Measurements from ENCODE around the gene APPBP2. TPM values are rescaled to one million over a fixed set of nuclear protein-coding genes. Genes with fewer than 3 reads are reported as not detected.

APPBP2 gene
- total RNA-seq, 1 experiment from 2014 or later = 32.5 TPM

DNA sequence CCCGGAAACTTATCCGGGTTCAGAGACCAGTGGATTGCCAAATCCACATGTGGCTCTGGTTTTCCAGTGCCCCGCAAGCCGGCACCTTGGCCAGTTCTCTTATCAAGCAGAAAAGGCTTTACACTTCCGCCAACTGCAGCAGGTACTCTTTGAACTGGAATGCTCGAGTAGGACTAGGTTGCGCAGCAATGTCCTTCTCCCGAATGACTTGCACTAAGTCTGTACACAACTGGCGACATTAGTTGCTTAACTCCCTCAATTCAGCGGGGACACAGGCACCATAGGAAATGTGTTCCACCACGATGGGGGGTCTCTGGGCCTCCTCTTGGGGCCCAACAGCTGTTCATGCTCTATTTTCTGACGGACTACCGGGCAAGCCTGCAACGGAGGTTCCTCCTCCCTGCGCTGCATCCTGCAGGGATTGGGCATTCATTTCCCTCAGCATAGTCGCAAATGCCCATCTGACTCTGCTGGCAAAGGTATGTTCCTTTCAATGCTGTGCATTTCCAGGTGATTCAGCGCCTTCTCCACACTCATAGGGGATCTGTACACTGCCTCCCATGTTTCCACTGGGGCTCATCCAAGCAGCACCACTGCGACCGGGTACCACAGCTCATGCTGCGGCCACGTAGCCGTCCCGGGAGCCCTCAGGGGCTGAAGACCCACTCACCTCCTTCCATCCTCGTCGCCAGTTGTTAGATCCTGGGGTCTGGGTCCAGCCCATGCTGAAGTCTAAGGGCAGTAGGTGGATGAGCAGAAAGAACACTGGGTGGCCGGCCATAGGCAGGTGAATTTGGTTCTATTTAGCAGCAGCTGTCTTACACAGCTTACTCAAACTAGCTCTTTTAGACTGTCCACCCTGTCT, 34.2 kb upstream of the APPBP2 start:
- ChIA-PET CTCF (no interaction called here), POLR2A (ENCODE audit: unreplicated experiment) (interaction anchor here (0.6 to 0.7 kb wide), 2 partner anchors 42 to 569 kb away, joined by 4 to 5 read pairs; no protein-coding TSS in a partner anchor)
- Histone ChIP-seq H3K27me3 (ENCODE audit: insufficient read depth, low read depth) (no peaks in the 10 kb centered on the region), H4K20me1 (ENCODE audit: insufficient read depth) (no peaks in the 10 kb centered on the region), H3K9me2 (ENCODE audit: insufficient read depth) (no peaks in the 10 kb centered on the region), H3K36me3 (ENCODE audit: low read depth) (no peaks in the 10 kb centered on the region), H3K9me3 (ENCODE audit: insufficient read depth, low read depth) (no peaks in the 10 kb centered on the region), H3K79me2 (ENCODE audit: low read depth) (no peaks in the 10 kb centered on the region), H3K27ac (no peak overlapping the region), H2AFZ (no peak overlapping the region), H3K4me1 (replicated peaks; ENCODE audit: insufficient read depth) (no peaks in the 10 kb centered on the region; the same call in 1 of the 2 replicates), H3K4me2 (no peak overlapping the region), H3F3A (ENCODE audit: insufficient read depth, low read depth) (0 out of 2 replicates have a peak, but pooled peaks cover under 1% of the 10 kb centered on the region), H3K4me3 (no peak overlapping the region)
- intact Hi-C loops (cut with micrococcal nuclease; ENCODE audit: unreplicated experiment) = no loop called here
- no peak for DNase-seq
- no TSS peak for BruUV-seq (replicated peaks)
- no peak for TF ChIP-seq EZH2 (IDR thresholded peaks at IDR 0.05; ENCODE audit: low read depth)
- TF ChIP-seq, protein P1, sequence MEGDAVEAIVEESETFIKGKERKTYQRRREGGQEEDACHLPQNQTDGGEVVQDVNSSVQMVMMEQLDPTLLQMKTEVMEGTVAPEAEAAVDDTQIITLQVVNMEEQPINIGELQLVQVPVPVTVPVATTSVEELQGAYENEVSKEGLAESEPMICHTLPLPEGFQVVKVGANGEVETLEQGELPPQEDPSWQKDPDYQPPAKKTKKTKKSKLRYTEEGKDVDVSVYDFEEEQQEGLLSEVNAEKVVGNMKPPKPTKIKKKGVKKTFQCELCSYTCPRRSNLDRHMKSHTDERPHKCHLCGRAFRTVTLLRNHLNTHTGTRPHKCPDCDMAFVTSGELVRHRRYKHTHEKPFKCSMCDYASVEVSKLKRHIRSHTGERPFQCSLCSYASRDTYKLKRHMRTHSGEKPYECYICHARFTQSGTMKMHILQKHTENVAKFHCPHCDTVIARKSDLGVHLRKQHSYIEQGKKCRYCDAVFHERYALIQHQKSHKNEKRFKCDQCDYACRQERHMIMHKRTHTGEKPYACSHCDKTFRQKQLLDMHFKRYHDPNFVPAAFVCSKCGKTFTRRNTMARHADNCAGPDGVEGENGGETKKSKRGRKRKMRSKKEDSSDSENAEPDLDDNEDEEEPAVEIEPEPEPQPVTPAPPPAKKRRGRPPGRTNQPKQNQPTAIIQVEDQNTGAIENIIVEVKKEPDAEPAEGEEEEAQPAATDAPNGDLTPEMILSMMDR (conservative IDR thresholded peaks at IDR 0.05) = no peak

DNA sequence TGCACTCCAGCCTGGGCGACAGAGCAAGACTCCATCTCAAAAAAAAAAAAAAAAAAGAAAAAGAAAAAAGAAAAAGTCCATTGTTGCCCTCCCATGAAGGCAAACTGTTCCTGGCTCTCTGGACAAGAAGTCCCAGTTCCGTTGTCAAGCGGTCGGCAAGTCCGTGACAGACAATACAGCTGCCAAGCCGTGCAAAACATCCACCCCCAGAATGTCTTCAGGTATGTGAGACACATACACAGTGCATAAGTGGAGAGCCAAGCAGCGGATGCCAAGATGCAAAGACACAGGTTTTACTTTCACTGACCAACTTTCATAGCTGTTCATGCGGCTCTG, 33.6 kb upstream of the APPBP2 start:
- no peak overlapping the region for H2AFZ ChIP-seq

DNA sequence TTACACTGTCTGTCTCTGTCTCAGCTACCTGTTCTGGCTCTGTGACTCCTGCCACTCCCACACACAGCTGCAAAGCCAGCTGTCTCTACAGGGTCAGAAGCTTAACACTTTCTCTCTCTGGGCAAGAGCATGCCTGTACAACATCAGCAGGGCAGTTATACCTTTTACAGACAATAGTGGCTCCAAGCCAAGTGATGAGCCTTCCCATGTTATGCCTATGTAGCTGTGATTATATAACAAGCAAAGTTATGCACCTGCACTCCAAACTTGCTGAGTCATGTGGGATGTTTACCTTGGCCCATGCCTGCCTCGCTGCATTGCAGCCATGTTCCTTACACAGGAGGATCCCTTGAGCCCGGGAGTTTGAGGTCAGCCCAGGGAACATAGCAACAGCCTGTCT, 31.8 kb upstream of the APPBP2 start:
- ChIA-PET POLR2A (ENCODE audit: unreplicated experiment) (interaction anchor here (0.6 kb wide), 1 partner anchor 58 kb away, joined by 3 read pairs; no protein-coding TSS in a partner anchor), CTCF (no interaction called here)
- TF ChIP-seq, protein P1 (conservative IDR thresholded peaks at IDR 0.05) = no peak
- TF ChIP-seq EZH2 (IDR thresholded peaks at IDR 0.05; ENCODE audit: low read depth) = no peak
- Histone ChIP-seq H3K4me3 (no peak overlapping the region), H3F3A (ENCODE audit: insufficient read depth, low read depth) (0 out of 2 replicates have a peak, but pooled peaks cover 12% of the 10 kb centered on the region), H3K36me3 (ENCODE audit: low read depth) (no peaks in the 10 kb centered on the region), H3K4me1 (replicated peaks; ENCODE audit: insufficient read depth) (no peaks in the 10 kb centered on the region), H3K79me2 (ENCODE audit: low read depth) (no peaks in the 10 kb centered on the region), H3K9me3 (ENCODE audit: insufficient read depth, low read depth) (no peaks in the 10 kb centered on the region), H2AFZ (no peak overlapping the region), H3K9me2 (ENCODE audit: insufficient read depth) (no peaks in the 10 kb centered on the region), H3K4me2 (no peak overlapping the region), H3K27ac (no peak overlapping the region), H4K20me1 (ENCODE audit: insufficient read depth) (no peaks in the 10 kb centered on the region), H3K27me3 (ENCODE audit: insufficient read depth, low read depth) (no peaks in the 10 kb centered on the region)
- no peak for DNase-seq
- BruUV-seq (replicated peaks) = no TSS peak
- intact Hi-C loops (cut with micrococcal nuclease; ENCODE audit: unreplicated experiment) = no loop called here

More for the DNA sequence above, 33.6 kb upstream of the APPBP2 start:
- no peak overlapping the region for H3K27ac ChIP-seq
- H3F3A ChIP-seq (ENCODE audit: insufficient read depth, low read depth) = 0 out of 2 replicates have a peak, but pooled peaks cover 6% of the 10 kb centered on the region
- H3K79me2 ChIP-seq (ENCODE audit: low read depth) = no peaks in the 10 kb centered on the region
- H3K4me2 ChIP-seq = no peak overlapping the region
- TF ChIP-seq, protein P1 (conservative IDR thresholded peaks at IDR 0.05) = no peak
- TF ChIP-seq EZH2 (IDR thresholded peaks at IDR 0.05; ENCODE audit: low read depth) = no peak
- intact Hi-C loops (cut with micrococcal nuclease; ENCODE audit: unreplicated experiment) = no loop called here
- H3K4me1 ChIP-seq (replicated peaks; ENCODE audit: insufficient read depth) = no peaks in the 10 kb centered on the region; the same call in 1 of the 2 replicates
- ChIA-PET POLR2A (ENCODE audit: unreplicated experiment) (no interaction called here), CTCF (no interaction called here)
- no peaks in the 10 kb centered on the region for H3K9me3 ChIP-seq (ENCODE audit: insufficient read depth, low read depth)
- H3K36me3 ChIP-seq (ENCODE audit: low read depth) = no peaks in the 10 kb centered on the region
- BruUV-seq (replicated peaks) = no TSS peak
- no peaks in the 10 kb centered on the region for H3K27me3 ChIP-seq (ENCODE audit: insufficient read depth, low read depth)
- no peaks in the 10 kb centered on the region for H4K20me1 ChIP-seq (ENCODE audit: insufficient read depth)
- DNase-seq = no peak
- no peak overlapping the region for H3K4me3 ChIP-seq
- no peaks in the 10 kb centered on the region for H3K9me2 ChIP-seq (ENCODE audit: insufficient read depth)

All from PC-9 (cell line).